Activated CD8-positive, alpha-beta memory T cell treated with anti-CD3 and anti-CD28 coated beads for 4 hours (primary cell): ENCODE data around the gene IGIP.

Experiments used
- DNase-seq, 2 donors: peaks; one replicate each; pipeline ENCODE4 v3.0.0-alpha.2; 2020; ENCODE audit warnings: low read depth in 2 of 2

Gene IGIP

GRCh38 chr5:140125637-140126036, at the start of gene IGIP:
TSS of gene IGIP (plus strand) at chr5:140125937. CDS start at chr5:140128477, 2,540 bp downstream.
- no peak for DNase-seq

GRCh38 chr5:140076142-140076541, 49.6 kb upstream of the IGIP start:
- DNase-seq = no peak

GRCh38 chr5:140076788-140077187, 48.9 kb upstream of the IGIP start:
- no peak for DNase-seq

GRCh38 chr5:140083120-140083519, 42.6 kb upstream of the IGIP start:
- DNase-seq = no peak

- no peak for DNase-seq
These were observed 42.1 kb upstream of the IGIP start for GRCh38 chr5:140083650-140084049.

- no peak for DNase-seq
These were observed 41.2 kb upstream of the IGIP start for GRCh38 chr5:140084541-140084940.

- no peak for DNase-seq
These were observed 35.5 kb upstream of the IGIP start for GRCh38 chr5:140090251-140090650.

GRCh38 chr5:140093179-140093578, 32.6 kb upstream of the IGIP start:
- no peak for DNase-seq

GRCh38 chr5:140093866-140094265, 31.9 kb upstream of the IGIP start:
- DNase-seq = no peak

GRCh38 chr5:140094889-140095288, 30.8 kb upstream of the IGIP start:
- no peak for DNase-seq

- DNase-seq = no peak
These were observed 24.6 kb upstream of the IGIP start for GRCh38 chr5:140101179-140101578.

- no peak for DNase-seq
These were observed 22.6 kb upstream of the IGIP start for GRCh38 chr5:140103154-140103553.

GRCh38 chr5:140104100-140104499, 21.6 kb upstream of the IGIP start:
- no peak for DNase-seq

- DNase-seq = no peak
These were observed 19.6 kb upstream of the IGIP start for GRCh38 chr5:140106101-140106500.

GRCh38 chr5:140106805-140107311, 18.9 kb upstream of the IGIP start:
- no peak for DNase-seq

GRCh38 chr5:140107312-140108092, 18.2 kb upstream of the IGIP start:
- peak; percentile 80 to 83 for DNase-seq

GRCh38 chr5:140108093-140109017, 17.4 kb upstream of the IGIP start:
- no peak for DNase-seq

GRCh38 chr5:140109018-140109758, 16.5 kb upstream of the IGIP start:
- DNase-seq = no peak

- no peak for DNase-seq
These were observed 15.7 kb upstream of the IGIP start for GRCh38 chr5:140109759-140110645.

- DNase-seq = no peak
These were observed 15.1 kb upstream of the IGIP start for GRCh38 chr5:140110646-140110957.
